ENCODE measurements around the gene SLC12A5. TPM values are rescaled to one million over a fixed set of nuclear protein-coding genes. Genes with fewer than 3 reads are reported as not detected.

SLC12A5 gene
- total RNA-seq, 1 donor from 2014 or later, result 0.77 TPM

- Histone ChIP-seq H3K9ac (no peak overlapping the region), H4K20me1 (ENCODE audit: low read depth) (peaks cover 96% of the 10 kb centered on the region), H3F3A (ENCODE audit: low read depth) (peaks cover 7% of the 10 kb centered on the region), H3K4me1 (peaks cover 18% of the 10 kb centered on the region), H3K79me2 (ENCODE audit: low read depth) (peaks cover 59% of the 10 kb centered on the region), H2AFZ (replicated peaks) (no peak overlapping the region), H3K27me3 (no peaks in the 10 kb centered on the region), H3K4me3 (no peak overlapping the region), H3K9me3 (ENCODE audit: low read depth) (no peaks in the 10 kb centered on the region), H3K27ac (no peak overlapping the region), H3K4me2 (no peak overlapping the region), H3K36me3 (peaks cover 10% of the 10 kb centered on the region)
- TF ChIP-seq, protein P1, sequence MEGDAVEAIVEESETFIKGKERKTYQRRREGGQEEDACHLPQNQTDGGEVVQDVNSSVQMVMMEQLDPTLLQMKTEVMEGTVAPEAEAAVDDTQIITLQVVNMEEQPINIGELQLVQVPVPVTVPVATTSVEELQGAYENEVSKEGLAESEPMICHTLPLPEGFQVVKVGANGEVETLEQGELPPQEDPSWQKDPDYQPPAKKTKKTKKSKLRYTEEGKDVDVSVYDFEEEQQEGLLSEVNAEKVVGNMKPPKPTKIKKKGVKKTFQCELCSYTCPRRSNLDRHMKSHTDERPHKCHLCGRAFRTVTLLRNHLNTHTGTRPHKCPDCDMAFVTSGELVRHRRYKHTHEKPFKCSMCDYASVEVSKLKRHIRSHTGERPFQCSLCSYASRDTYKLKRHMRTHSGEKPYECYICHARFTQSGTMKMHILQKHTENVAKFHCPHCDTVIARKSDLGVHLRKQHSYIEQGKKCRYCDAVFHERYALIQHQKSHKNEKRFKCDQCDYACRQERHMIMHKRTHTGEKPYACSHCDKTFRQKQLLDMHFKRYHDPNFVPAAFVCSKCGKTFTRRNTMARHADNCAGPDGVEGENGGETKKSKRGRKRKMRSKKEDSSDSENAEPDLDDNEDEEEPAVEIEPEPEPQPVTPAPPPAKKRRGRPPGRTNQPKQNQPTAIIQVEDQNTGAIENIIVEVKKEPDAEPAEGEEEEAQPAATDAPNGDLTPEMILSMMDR (IDR thresholded peaks at IDR 0.05), result no peak
- no peak for TF ChIP-seq EZH2 (IDR thresholded peaks at IDR 0.05)
- TF ChIP-seq EZH2phosphoT487 (IDR thresholded peaks at IDR 0.05), result no peak
- Mint-ChIP-seq H3K27ac (no peak overlapping the region), H3K9me3 (no peaks in the 10 kb centered on the region), H3K27me3 (ENCODE audit: insufficient read depth, low read depth) (no peaks in the 10 kb centered on the region), H3K36me3 (peaks cover 31% of the 10 kb centered on the region), H3K4me1 (peaks cover 14% of the 10 kb centered on the region), H3K4me3 (no peak overlapping the region)
- no peak for DNase-seq (ENCODE audit: low spot score)
Observed at GRCh38 chr20:46073024-46073423, 44.0 kb downstream of the SLC12A5 start.

DNA sequence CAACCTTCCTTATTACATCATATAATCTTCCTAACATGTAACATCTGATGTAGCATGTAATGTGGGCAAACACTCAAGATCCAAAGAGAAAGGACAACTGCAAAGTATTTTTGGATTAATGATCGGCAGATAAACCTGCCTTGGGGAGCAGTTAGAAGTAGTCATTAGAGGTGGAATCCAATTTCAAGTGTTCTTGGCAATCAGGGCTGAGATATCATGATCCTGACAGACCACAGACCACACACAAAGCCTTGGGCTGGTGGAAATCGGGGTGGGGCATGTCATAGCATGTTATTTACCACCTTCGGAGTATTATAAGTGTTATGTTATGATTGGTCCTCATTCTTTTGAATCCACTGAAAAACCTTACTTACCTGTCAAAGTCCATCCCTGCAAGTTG is 44.4 kb downstream of the SLC12A5 start:
- peaks cover 7% of the 10 kb centered on the region for H3F3A ChIP-seq (ENCODE audit: low read depth)
- H3K27me3 ChIP-seq, result no peaks in the 10 kb centered on the region
- H3K9me3 Mint-ChIP-seq, result no peaks in the 10 kb centered on the region
- H2AFZ ChIP-seq (replicated peaks), result no peak overlapping the region
- no peak overlapping the region for H3K4me3 ChIP-seq
- no peak overlapping the region for H3K27ac Mint-ChIP-seq
- H3K36me3 ChIP-seq, result peaks cover 6% of the 10 kb centered on the region
- H3K27me3 Mint-ChIP-seq (ENCODE audit: insufficient read depth, low read depth), result no peaks in the 10 kb centered on the region
- peaks cover 14% of the 10 kb centered on the region for H3K4me1 Mint-ChIP-seq
- no peak for TF ChIP-seq EZH2 (IDR thresholded peaks at IDR 0.05)
- TF ChIP-seq, protein P1 (IDR thresholded peaks at IDR 0.05), result no peak
- TF ChIP-seq EZH2phosphoT487 (IDR thresholded peaks at IDR 0.05), result no peak
- H3K27ac ChIP-seq, result no peak overlapping the region
- peaks cover 33% of the 10 kb centered on the region for H3K36me3 Mint-ChIP-seq
- no peak overlapping the region for H3K9ac ChIP-seq
- no peak for DNase-seq (ENCODE audit: low spot score)
- H3K4me1 ChIP-seq, result peaks cover 18% of the 10 kb centered on the region
- H3K4me2 ChIP-seq, result peak overlapping the region; percentile 63
- H4K20me1 ChIP-seq (ENCODE audit: low read depth), result peaks cover 97% of the 10 kb centered on the region
- no peak overlapping the region for H3K4me3 Mint-ChIP-seq
- no peaks in the 10 kb centered on the region for H3K9me3 ChIP-seq (ENCODE audit: low read depth)
- H3K79me2 ChIP-seq (ENCODE audit: low read depth), result peaks cover 64% of the 10 kb centered on the region

- Histone ChIP-seq H4K20me1 (ENCODE audit: low read depth) (peaks cover 97% of the 10 kb centered on the region), H3K9me3 (ENCODE audit: low read depth) (no peaks in the 10 kb centered on the region), H3K4me1 (peaks cover 18% of the 10 kb centered on the region), H3K9ac (no peak overlapping the region), H3K4me2 (peak overlapping the region; percentile 63), H2AFZ (replicated peaks) (no peak overlapping the region), H3K27me3 (no peaks in the 10 kb centered on the region), H3K36me3 (peaks cover 4% of the 10 kb centered on the region), H3K27ac (no peak overlapping the region), H3F3A (ENCODE audit: low read depth) (peaks cover 7% of the 10 kb centered on the region), H3K4me3 (peak overlapping the region; percentile 13), H3K79me2 (ENCODE audit: low read depth) (peaks cover 69% of the 10 kb centered on the region)
- Mint-ChIP-seq H3K36me3 (peaks cover 33% of the 10 kb centered on the region), H3K27ac (no peak overlapping the region), H3K27me3 (ENCODE audit: insufficient read depth, low read depth) (no peaks in the 10 kb centered on the region), H3K9me3 (no peaks in the 10 kb centered on the region), H3K4me3 (no peak overlapping the region), H3K4me1 (peaks cover 14% of the 10 kb centered on the region)
- no peak for TF ChIP-seq EZH2 (IDR thresholded peaks at IDR 0.05)
- no peak for TF ChIP-seq EZH2phosphoT487 (IDR thresholded peaks at IDR 0.05)
- TF ChIP-seq, protein P1 (IDR thresholded peaks at IDR 0.05), result no peak
- peak; percentile 65 for DNase-seq (ENCODE audit: low spot score)
Observed at GRCh38 chr20:46074006-46074405, 45.0 kb downstream of the SLC12A5 start.

Data from neural progenitor cell (in vitro differentiated cells).